DMS79 treated with DMSO at 0.1 percent for 48 hours (cell line): ENCODE measurements around the gene EXOC2.

Source experiments
- DNase-seq: peaks from one replicate; lab custom pipeline; 2025; lab: John Stamatoyannopoulos, UW

The EXOC2 gene

GRCh38 chr6:692858-693722, at the start of gene EXOC2:
EXOC2 (minus strand) TSS chr6:693139; CDS start chr6:637818, 55,321 bp downstream.
- DNase-seq, result peak; percentile 40

- no peak for DNase-seq
These were observed 48.7 kb upstream of the EXOC2 start for GRCh38 chr6:741410-742339.

GRCh38 chr6:736657-737446, 43.9 kb upstream of the EXOC2 start:
- no peak for DNase-seq

- DNase-seq, result no peak
These were observed 40.7 kb upstream of the EXOC2 start for GRCh38 chr6:733431-734219.

GRCh38 chr6:731924-732323, 39.0 kb upstream of the EXOC2 start:
- DNase-seq, result no peak

- no peak for DNase-seq
These were observed 36.8 kb upstream of the EXOC2 start for GRCh38 chr6:729606-730320.

- DNase-seq, result no peak
These were observed 34.9 kb upstream of the EXOC2 start for GRCh38 chr6:727856-728255.

- DNase-seq, result no peak
These were observed 30.6 kb upstream of the EXOC2 start for GRCh38 chr6:723540-723939.

- DNase-seq, result no peak
These were observed 29.7 kb upstream of the EXOC2 start for GRCh38 chr6:722608-723007.

GRCh38 chr6:722077-722524, 29.2 kb upstream of the EXOC2 start:
- DNase-seq, result peak; percentile 29

GRCh38 chr6:718345-718744, 25.4 kb upstream of the EXOC2 start:
- DNase-seq, result no peak

- DNase-seq, result no peak
These were observed 24.2 kb upstream of the EXOC2 start for GRCh38 chr6:717135-717534.

- DNase-seq, result no peak
These were observed 23.0 kb upstream of the EXOC2 start for GRCh38 chr6:715709-716491.

- DNase-seq, result no peak
These were observed 21.2 kb upstream of the EXOC2 start for GRCh38 chr6:714100-714499.

GRCh38 chr6:713351-713750, 20.4 kb upstream of the EXOC2 start:
- DNase-seq, result no peak

- no peak for DNase-seq
These were observed 19.9 kb upstream of the EXOC2 start for GRCh38 chr6:712805-713204.

- DNase-seq, result no peak
These were observed 19.0 kb upstream of the EXOC2 start for GRCh38 chr6:711925-712324.

GRCh38 chr6:710601-711571, 17.9 kb upstream of the EXOC2 start:
- no peak for DNase-seq
